IPS DF 6.9 (cell line): Measurements from ENCODE around the gene SIRT2.

ENCODE experiments used
- DNase-seq: peaks from one replicate; pipeline ENCODE4 v3.0.0-alpha.2; 2013; ENCODE audit warnings: low read depth, low spot score
- H3K27ac ChIP-seq: one replicate; pipeline ENCODE4 v1.5.1; 2013; ENCODE audit warnings: low read length, control low read depth
- H3K27me3 ChIP-seq: 2 replicates; pipeline ENCODE4 v1.6.1; 2013; ENCODE audit warnings: mild to moderate bottlenecking, low read length; ENCODE audit not compliant: control insufficient read depth, insufficient read depth
- H3K36me3 ChIP-seq: 2 replicates; pipeline ENCODE4 v1.6.1; 2013; ENCODE audit warnings: low read length; ENCODE audit not compliant: control insufficient read depth, insufficient read depth
- H3K4me1 ChIP-seq: 2 replicates; pipeline ENCODE4 v1.6.1; 2013; ENCODE audit warnings: low read length; ENCODE audit not compliant: control insufficient read depth, insufficient read depth
- H3K4me3 ChIP-seq: 2 replicates; pipeline ENCODE4 v1.5.1; 2013; ENCODE audit warnings: mild to moderate bottlenecking, low read length
- H3K9me3 ChIP-seq: 2 replicates; pipeline ENCODE4 v1.6.1; 2013; ENCODE audit warnings: low read length, inconsistent platforms; ENCODE audit not compliant: control insufficient read depth, insufficient read depth
- WGBS: extraction: QIAGEN DNeasy Blood & Tissue Kit; methylation state at CpG from one replicate; pipeline ENCODE4 v1.1.7; 2013; ENCODE audit warnings: mixed read lengths, missing lambda C conversion rate; ENCODE audit not compliant: insufficient read length, insufficient coverage; 5-methylcytosine and 5-hydroxymethylcytosine counted together

Gene SIRT2

GRCh38 chr19:38920602-38921419 lies 21.4 kb upstream of the SIRT2 start:
- Histone ChIP-seq H3K9me3 (no peaks in the 10 kb centered on the region), H3K36me3 (peaks cover 24% of the 10 kb centered on the region), H3K27ac (no peak overlapping the region), H3K27me3 (no peaks in the 10 kb centered on the region), H3K4me3 (no peak overlapping the region), H3K4me1 (no peaks in the 10 kb centered on the region; the same call in 1 of the 2 replicates)
- WGBS = 100% methylated on average over 2 of the region's 14 CpGs
- DNase-seq = no peak

DNA sequence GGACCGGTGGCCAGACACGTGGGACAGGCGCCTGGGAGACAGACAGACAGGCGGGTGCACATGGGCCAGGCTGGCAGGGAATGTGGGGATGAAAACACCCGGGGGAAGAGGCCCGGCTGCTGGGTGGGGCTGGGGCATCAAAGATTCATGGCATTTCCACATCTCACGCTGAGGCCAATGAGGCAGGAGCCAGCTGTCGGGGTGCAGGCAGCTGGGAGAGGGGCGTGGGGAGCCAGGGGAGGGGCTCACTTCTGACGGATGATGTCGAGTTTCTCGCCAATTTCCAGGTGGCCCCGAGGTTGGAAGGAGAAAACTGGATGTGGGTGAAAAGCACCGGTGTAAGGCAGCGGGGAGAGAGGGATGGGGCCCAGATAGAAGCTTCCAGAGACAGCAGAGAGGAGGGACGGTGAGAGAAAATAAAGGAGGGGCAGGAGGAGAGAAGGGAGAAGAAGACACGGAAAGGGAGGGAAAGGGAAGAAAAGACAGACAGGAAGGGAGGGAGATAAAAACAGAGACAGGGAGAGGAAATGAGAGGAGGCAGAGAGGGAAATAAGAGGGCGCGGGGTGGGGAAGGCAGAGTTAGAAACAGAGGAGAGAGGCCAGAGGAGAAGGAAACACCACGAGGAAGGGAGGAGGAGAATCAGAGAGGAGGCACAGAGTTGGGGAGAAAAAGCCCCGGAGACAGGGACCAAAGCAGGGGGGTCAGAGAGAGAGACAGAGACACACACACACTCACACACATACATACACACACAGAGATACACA lies 20.6 kb upstream of the SIRT2 start:
- H3K27me3 ChIP-seq = no peaks in the 10 kb centered on the region
- H3K9me3 ChIP-seq = no peaks in the 10 kb centered on the region
- no peaks in the 10 kb centered on the region; the same call in 1 of the 2 replicates for H3K4me1 ChIP-seq
- H3K4me3 ChIP-seq = no peak overlapping the region
- H3K27ac ChIP-seq = no peak overlapping the region
- WGBS = no CpG with 5 or more reads among the region's 21 CpGs
- no peak for DNase-seq
- peaks cover 27% of the 10 kb centered on the region for H3K36me3 ChIP-seq

DNA sequence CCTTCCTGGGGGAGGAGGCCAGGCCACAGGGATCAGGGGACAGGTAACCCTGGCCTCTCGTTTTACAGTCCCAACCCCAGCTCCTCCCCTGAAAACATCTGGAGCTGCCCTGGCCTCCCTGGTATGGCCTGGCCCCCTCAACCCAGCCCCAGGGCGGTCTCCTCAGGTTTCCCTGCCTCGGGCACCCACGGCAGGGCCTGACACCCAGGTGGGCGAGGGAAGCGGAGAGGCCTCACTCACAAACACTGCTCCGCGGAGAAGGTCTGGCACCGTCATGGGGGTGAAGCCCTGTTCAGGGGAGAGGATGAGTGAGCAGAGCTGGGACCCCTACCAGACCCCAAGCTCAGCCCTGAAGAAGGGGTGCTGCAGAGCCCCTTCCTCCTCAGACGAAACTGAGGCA lies 19.1 kb upstream of the SIRT2 start:
- no peak overlapping the region for H3K27ac ChIP-seq
- DNase-seq = no peak
- peaks cover 17% of the 10 kb centered on the region for H3K36me3 ChIP-seq
- no CpG with 5 or more reads among the region's 10 CpGs for WGBS
- H3K4me1 ChIP-seq = no peaks in the 10 kb centered on the region; the same call in 1 of the 2 replicates
- no peak overlapping the region for H3K4me3 ChIP-seq
- no peaks in the 10 kb centered on the region for H3K27me3 ChIP-seq
- no peaks in the 10 kb centered on the region for H3K9me3 ChIP-seq

DNA sequence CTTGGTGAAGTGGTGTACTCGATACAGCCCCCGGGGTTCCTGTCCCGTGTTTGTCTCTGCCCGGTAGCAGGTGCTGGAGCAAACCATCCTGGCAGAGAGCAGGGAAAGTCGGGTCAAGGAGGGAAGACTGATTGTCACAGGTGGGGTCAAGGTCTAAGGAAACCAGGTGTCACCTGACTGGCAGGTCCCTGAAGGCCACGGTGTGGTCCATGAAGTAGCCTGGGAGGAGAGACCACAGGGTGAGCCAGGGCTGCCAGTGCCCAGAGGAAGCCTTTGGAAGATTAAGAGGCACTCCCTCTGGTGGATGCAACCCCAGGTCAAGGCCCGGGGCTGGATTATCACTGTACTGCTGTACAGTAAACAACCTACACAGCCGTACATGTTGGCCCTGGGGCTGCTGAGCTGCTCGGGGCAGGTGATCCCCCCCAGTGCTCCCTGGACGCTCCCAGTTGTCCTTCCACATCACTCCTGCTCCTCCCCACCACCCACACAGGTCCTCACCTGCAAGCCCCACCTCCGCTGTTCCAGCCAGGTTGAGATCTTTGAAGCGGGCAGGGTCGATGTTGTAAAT lies 18.6 kb upstream of the SIRT2 start:
- Histone ChIP-seq H3K27ac (no peak overlapping the region), H3K9me3 (no peaks in the 10 kb centered on the region), H3K4me1 (no peaks in the 10 kb centered on the region; the same call in 1 of the 2 replicates), H3K27me3 (no peaks in the 10 kb centered on the region), H3K36me3 (peaks cover 17% of the 10 kb centered on the region), H3K4me3 (no peak overlapping the region)
- DNase-seq = no peak
- no CpG with 5 or more reads among the region's 13 CpGs for WGBS

GRCh38 chr19:38917516-38917915 lies 18.1 kb upstream of the SIRT2 start:
- no peaks in the 10 kb centered on the region for H3K9me3 ChIP-seq
- H3K36me3 ChIP-seq = peaks cover 17% of the 10 kb centered on the region
- no peak overlapping the region for H3K27ac ChIP-seq
- H3K4me3 ChIP-seq = no peak overlapping the region
- no peak for DNase-seq
- H3K4me1 ChIP-seq = no peaks in the 10 kb centered on the region; the same call in 1 of the 2 replicates
- no peaks in the 10 kb centered on the region for H3K27me3 ChIP-seq
- WGBS = no CpG with 5 or more reads among the region's 9 CpGs

GRCh38 chr19:38915329-38916321 lies 16.2 kb upstream of the SIRT2 start:
- Histone ChIP-seq H3K9me3 (no peaks in the 10 kb centered on the region), H3K27me3 (no peaks in the 10 kb centered on the region), H3K27ac (no peak overlapping the region), H3K4me1 (no peaks in the 10 kb centered on the region; the same call in 1 of the 2 replicates), H3K4me3 (no peak overlapping the region), H3K36me3 (peaks cover 11% of the 10 kb centered on the region; the same call in 1 of the 2 replicates)
- no peak for DNase-seq
- no CpG with 5 or more reads among the region's 44 CpGs for WGBS

DNA sequence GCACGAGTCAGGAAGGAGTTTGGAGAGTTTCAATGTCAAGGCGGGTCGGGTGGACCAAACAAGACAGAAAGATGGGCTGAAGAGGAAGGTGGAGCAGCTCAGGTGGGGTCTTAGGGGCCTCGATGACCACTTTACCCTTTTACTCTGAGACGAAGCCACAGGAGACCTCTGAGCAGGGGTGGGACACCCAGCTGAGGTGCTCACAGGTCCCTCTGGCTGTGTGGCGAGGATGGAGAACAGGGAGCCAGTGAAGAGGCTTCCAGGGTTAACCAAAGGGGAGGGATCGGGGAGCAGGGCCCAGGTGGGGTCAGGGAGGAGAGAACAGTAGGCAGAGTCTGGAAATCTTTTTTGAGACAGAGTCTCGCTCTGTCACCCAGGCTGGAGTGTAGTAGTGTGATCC lies 14.5 kb upstream of the SIRT2 start:
- Histone ChIP-seq H3K27me3 (no peaks in the 10 kb centered on the region), H3K9me3 (no peaks in the 10 kb centered on the region), H3K36me3 (peaks cover 8% of the 10 kb centered on the region; the same call in 1 of the 2 replicates), H3K4me1 (peaks cover under 1% of the 10 kb centered on the region), H3K27ac (no peak overlapping the region), H3K4me3 (no peak overlapping the region)
- WGBS = no CpG with 5 or more reads among the region's 8 CpGs
- DNase-seq = no peak

DNA sequence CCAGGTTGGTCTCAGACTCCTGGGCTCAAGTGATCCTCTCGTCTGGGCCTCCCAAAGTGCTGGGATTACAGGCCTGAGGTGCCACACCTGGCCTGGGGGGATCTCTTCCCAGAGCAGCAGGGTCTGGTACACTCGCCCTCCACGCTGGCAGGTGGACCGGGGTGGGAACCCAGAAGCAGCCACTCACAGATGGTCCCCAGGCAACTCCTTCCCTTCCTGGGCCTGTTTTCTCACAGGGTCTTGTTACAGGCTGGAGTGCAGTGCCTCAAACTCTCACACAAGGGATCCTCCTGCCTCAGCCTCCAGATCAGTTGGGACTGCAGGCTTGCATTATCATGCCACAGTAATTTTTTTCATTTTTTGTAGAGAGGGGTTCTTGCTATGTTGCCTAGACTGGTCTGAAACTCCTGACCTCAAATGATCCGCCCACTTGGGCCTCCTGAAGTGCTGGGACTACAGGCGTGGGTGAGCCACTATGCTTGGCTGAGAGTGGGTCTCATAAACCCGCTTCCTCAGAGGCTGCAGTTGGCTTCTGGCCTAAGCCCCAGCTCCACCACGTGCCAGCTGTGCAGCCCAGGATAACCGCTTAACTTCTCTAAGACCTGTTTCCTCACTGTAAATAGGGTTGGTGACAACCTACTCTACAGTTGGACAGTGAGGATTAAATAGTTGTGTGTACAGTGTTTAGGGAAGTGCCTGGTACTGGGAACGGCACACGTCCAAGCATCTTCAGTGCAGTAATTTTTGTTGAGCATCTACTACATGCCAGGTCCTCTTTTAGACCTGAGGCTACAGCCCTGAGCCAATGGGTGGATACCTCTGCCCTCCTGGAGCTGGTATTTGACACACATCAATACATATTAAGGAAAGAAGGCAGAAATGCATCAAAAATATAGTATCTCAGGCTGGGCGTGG lies 13.4 kb upstream of the SIRT2 start:
- no CpG with 5 or more reads among the region's 12 CpGs for WGBS
- DNase-seq = no peak
- H3K27ac ChIP-seq = no peak overlapping the region

DNA sequence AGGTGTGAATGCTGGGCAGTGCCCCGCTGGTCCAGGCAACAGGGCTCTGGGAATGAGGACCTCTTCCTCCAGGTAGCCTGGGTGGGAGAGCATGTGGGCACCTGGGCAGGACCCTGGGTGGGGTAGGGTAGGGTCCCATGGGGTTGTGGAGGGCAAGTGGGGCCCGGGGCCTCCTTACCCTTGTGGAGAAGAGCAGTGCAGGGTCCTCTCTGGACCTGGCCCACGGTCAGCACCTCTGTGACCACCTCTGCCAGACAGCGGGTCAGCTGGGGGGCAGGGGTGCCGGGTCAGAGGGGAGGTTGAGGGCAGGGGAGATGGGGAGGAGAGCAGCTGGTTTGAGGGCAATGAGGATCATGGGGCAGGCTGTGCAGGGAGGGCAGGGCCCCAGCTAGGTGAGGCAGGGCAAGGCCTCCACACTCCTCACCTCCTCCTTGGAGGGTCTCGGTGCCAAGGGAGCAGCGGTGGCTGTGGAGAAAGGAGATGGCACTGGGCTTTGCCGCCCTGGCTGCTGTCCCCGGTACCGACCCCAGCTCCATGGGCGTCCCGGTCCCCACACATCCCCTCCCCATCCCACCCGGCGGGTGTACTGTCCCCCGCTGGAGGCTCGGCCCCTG lies 12.1 kb upstream of the SIRT2 start:
- H3K4me3 ChIP-seq = no peak overlapping the region
- no peak for DNase-seq
- H3K36me3 ChIP-seq = peaks cover 11% of the 10 kb centered on the region; the same call in 1 of the 2 replicates
- no CpG with 5 or more reads among the region's 16 CpGs for WGBS
- no peak overlapping the region for H3K27ac ChIP-seq
- no peaks in the 10 kb centered on the region for H3K9me3 ChIP-seq
- H3K4me1 ChIP-seq = peaks cover 2% of the 10 kb centered on the region
- H3K27me3 ChIP-seq = no peaks in the 10 kb centered on the region

More for the DNA sequence above, 13.4 kb upstream of the SIRT2 start:
- H3K4me1 ChIP-seq = peaks cover 2% of the 10 kb centered on the region
- H3K4me3 ChIP-seq = no peak overlapping the region
- peaks cover 8% of the 10 kb centered on the region; the same call in 1 of the 2 replicates for H3K36me3 ChIP-seq
- H3K27me3 ChIP-seq = no peaks in the 10 kb centered on the region
- H3K9me3 ChIP-seq = no peaks in the 10 kb centered on the region
